ENCODE results near the gene RBKS.

GRCh38 chr2:27886322-27886721, 3.9 kb downstream of the RBKS start:
- TF ChIP-seq CTCF (conservative IDR thresholded peaks at IDR 0.05) (no peak), EZH2 (IDR thresholded peaks at IDR 0.05; ENCODE audit: low read depth) (no peak)

Data from PC-9 (cell line).